HepG2 (cell line): ENCODE measurements around the gene IAH1. TPM values are rescaled to one million over a fixed set of nuclear protein-coding genes. Genes with fewer than 3 reads are reported as not detected.

ENCODE experiments used
- ATAC-seq: fragments of 200-7000 bp; cut with Tn5 transposase; 3 replicates; pipeline ENCODE4 v1.9.1; 2020; ENCODE audit warnings: mild to moderate bottlenecking, moderate library complexity
- BruUV-seq: library from RNA; stranded (reverse); fragments of 400-500 nt; replicated peaks from 2 replicates; lab custom pipeline; 2021; lab: Mats Ljungman, UMichigan
- CTCF ChIA-PET: fragments of 300-600 bp; formaldehyde crosslinking; extraction: SDS; loops from one replicate; lab custom pipeline; 2021; ENCODE audit warnings: low total read pairs, inconsistent platforms, low intra/inter-chr PET ratio; lab: Yijun Ruan, JAX
- POLR2A ChIA-PET: fragments of 350-600 bp; sonication (Branson Sonifier 250); formaldehyde crosslinking; loops from one replicate; lab custom pipeline; 2020; ENCODE audit warnings: antibody characterized with exemption, inconsistent platforms; lab: Yijun Ruan, JAX
- DNase-seq: peaks from one replicate; pipeline ENCODE4 v3.0.0-alpha.2; 2015; ENCODE audit warnings: low spot score
- FAIRE-seq: peaks from 3 replicates; lab custom pipeline; 2011; peaks lifted over from hg19 to GRCh38; lab: Jason Lieb, UNC
- H2AFZ ChIP-seq: one replicate; pipeline ENCODE4 v1.6.1; 2011; ENCODE audit warnings: low read length, inconsistent platforms
- H3K27ac ChIP-seq: fragments of 300-600 bp; 3 replicates; pipeline ENCODE4 v1.8.0; 2011; ENCODE audit warnings: mixed run types, mild to moderate bottlenecking, mixed read lengths, low read length, inconsistent platforms; ENCODE audit not compliant: insufficient read depth; ENCODE audit errors: extremely low read length
- H3K27me3 ChIP-seq, 2 experiments: fragments of 200-600 bp in 1 of 2; 2 replicates in 1 of 2; 3 replicates in 1 of 2; pipeline versions ENCODE4 v1.6.0 to v1.8.0; 2011; ENCODE audit warnings: low read length in 2 of 2, mild to moderate bottlenecking in 2 of 2, moderate library complexity in 2 of 2, inconsistent platforms in 1 of 2; ENCODE audit not compliant: insufficient read depth in 2 of 2, control insufficient read depth in 1 of 2
- H3K36me3 ChIP-seq, 2 experiments: fragments of 200-600 bp in 1 of 2; replicated peaks in 1 of 2; 2 replicates in 1 of 2; 3 replicates in 1 of 2; pipeline versions ENCODE4 v1.5.1 to v1.8.0; 2011; ENCODE audit warnings: low read length in 2 of 2, inconsistent platforms in 1 of 2; ENCODE audit not compliant: insufficient read depth in 2 of 2, control insufficient read depth in 1 of 2
- H3K4me1 ChIP-seq: 2 replicates; pipeline ENCODE4 v1.5.1; 2012; ENCODE audit warnings: low read length, inconsistent platforms; ENCODE audit not compliant: insufficient read depth
- H3K4me2 ChIP-seq: 2 replicates; pipeline ENCODE4 v1.6.0; 2011; ENCODE audit warnings: low read depth, low read length, inconsistent platforms
- H3K4me3 ChIP-seq, 3 experiments: fragments of 200-600 bp in 1 of 3; sonication (generic), shearing (Covaris generic) in 1 of 3; replicated peaks in 1 of 3; 2 replicates each; pipeline ENCODE4 v1.5.1; 2011 to 2016; ENCODE audit warnings: low read length in 3 of 3, inconsistent platforms in 2 of 3, low read depth in 2 of 3, mild to moderate bottlenecking in 2 of 3, control low read depth in 1 of 3, mixed read lengths in 1 of 3; ENCODE audit not compliant: insufficient read depth in 1 of 3
- H3K79me2 ChIP-seq: one replicate; pipeline ENCODE4 v1.6.1; 2011; ENCODE audit warnings: low read length, inconsistent platforms; ENCODE audit not compliant: insufficient read depth
- H3K9ac ChIP-seq: 2 replicates; pipeline ENCODE4 v1.6.0; 2011; ENCODE audit warnings: mild to moderate bottlenecking, low read depth, low read length, inconsistent platforms; ENCODE audit not compliant: insufficient read depth
- H3K9me3 ChIP-seq: 2 replicates; pipeline ENCODE4 v1.5.1; 2012; ENCODE audit warnings: mild to moderate bottlenecking, low read length
- H4K20me1 ChIP-seq: 2 replicates; pipeline ENCODE4 v1.6.0; 2011; ENCODE audit warnings: inconsistent platforms, mild to moderate bottlenecking, low read length, moderate library complexity; ENCODE audit not compliant: insufficient read depth
- AHR ChIP-seq: IDR thresholded peaks from 2 replicates; pipeline ENCODE4 v1.6.1; 2018; ENCODE audit warnings: missing genetic modification reagents, missing compliant biosample characterization
- ATF1 ChIP-seq: IDR thresholded peaks from 2 replicates; pipeline ENCODE4 v1.6.1; 2016; ENCODE audit warnings: mild to moderate bottlenecking, control low read depth
- CHCHD3 ChIP-seq: sonication (generic); formaldehyde crosslinking; IDR thresholded peaks from 2 replicates; pipeline ENCODE4 v1.8.0; 2022; ENCODE audit warnings: mild to moderate bottlenecking, missing genetic modification reagents, moderate library complexity
- E2F5 ChIP-seq: sonication (generic); formaldehyde crosslinking; conservative IDR thresholded peaks from 2 replicates; pipeline ENCODE4 v1.4.0; 2020; ENCODE audit warnings: missing genetic modification reagents
- ELF1 ChIP-seq: sonication (generic); formaldehyde crosslinking; IDR thresholded peaks from 2 replicates; pipeline ENCODE4 v1.4.0; 2020; ENCODE audit warnings: missing genetic modification reagents
- GABPA ChIP-seq, 2 experiments: IDR thresholded peaks; 2 replicates each; pipeline ENCODE4 v1.6.1; 2011 to 2016; ENCODE audit warnings: low read depth in 2 of 2, low read length in 1 of 2, missing biosample characterization in 1 of 2, missing genetic modification characterization in 1 of 2
- GLMP ChIP-seq: sonication (generic); formaldehyde crosslinking; IDR thresholded peaks from 2 replicates; pipeline ENCODE4 v1.9.0; 2021; ENCODE audit warnings: missing genetic modification reagents, mild to moderate bottlenecking, borderline replicate concordance
- JARID2 ChIP-seq: sonication (generic); formaldehyde crosslinking; IDR thresholded peaks from 2 replicates; pipeline ENCODE4 v1.8.1; 2023; ENCODE audit warnings: missing genetic modification reagents, inconsistent platforms; ENCODE audit not compliant: insufficient replicate concordance
- NR2C2 ChIP-seq: sonication (generic); formaldehyde crosslinking; IDR thresholded peaks from 2 replicates; pipeline ENCODE4 v1.4.0; 2020; ENCODE audit warnings: missing genetic modification reagents, mild to moderate bottlenecking, moderate library complexity, borderline replicate concordance
- NR2F6 ChIP-seq, 2 experiments: IDR thresholded peaks; 2 replicates each; pipeline ENCODE4 v1.6.1; 2016; ENCODE audit warnings: antibody characterized with exemption in 1 of 2, mild to moderate bottlenecking in 1 of 2
- PBX2 ChIP-seq: IDR thresholded peaks from 2 replicates; pipeline ENCODE4 v1.6.1; 2016; ENCODE audit warnings: control low read depth
- REPIN1 ChIP-seq: sonication (generic); formaldehyde crosslinking; IDR thresholded peaks from 2 replicates; pipeline ENCODE4 v1.8.0; 2022; ENCODE audit warnings: missing genetic modification reagents, low read depth, mild to moderate bottlenecking, borderline replicate concordance
- SAFB2 ChIP-seq: sonication (generic); formaldehyde crosslinking; IDR thresholded peaks from 2 replicates; pipeline ENCODE4 v1.5.1; 2020; ENCODE audit warnings: missing genetic modification reagents, low read depth, mild to moderate bottlenecking, borderline replicate concordance
- U2AF2 ChIP-seq: fragments of 200-400 bp; formaldehyde crosslinking; IDR thresholded peaks from 2 replicates; pipeline ENCODE4 v1.6.1; 2017; ENCODE audit warnings: low read depth, mild to moderate bottlenecking, low read length
- ZBTB7B ChIP-seq: sonication (generic); formaldehyde crosslinking; IDR thresholded peaks from 2 replicates; pipeline ENCODE4 v1.4.0; 2020; ENCODE audit warnings: missing genetic modification reagents
- ZNF546 ChIP-seq: sonication (generic); formaldehyde crosslinking; conservative IDR thresholded peaks from 2 replicates; pipeline ENCODE4 v1.8.1; 2023; ENCODE audit warnings: mild to moderate bottlenecking, missing genetic modification reagents
- WGBS: methylation state at CpG from one replicate; pipeline ENCODE4 v1.1.6; 2017; ENCODE audit warnings: low lambda C conversion rate; 5-methylcytosine and 5-hydroxymethylcytosine counted together
- in situ Hi-C: cut with HindIII; loops from 2 replicates; pipeline ENCODE4 v1.10.0; 2017; ENCODE audit warnings: low pct_unique_long_range_greater_than_20kb; ENCODE audit not compliant: extremely low pct_ligation_motif_present
- intact Hi-C: fragments of 100-400 bp; cut with micrococcal nuclease; formaldehyde crosslinking; loops from one replicate; pipeline ENCODE4 v1.10.0; 2022; ENCODE audit not compliant: unreplicated experiment
- polyA plus RNA-seq, 8 experiments: library from polyadenylated mRNA; depleted of rRNA in 3 of 8; stranded (reverse) in 7 of 8; unstranded in 1 of 8; fragments of >200 nt; fragmentation: Illumina TruSeq in 4 of 8; extraction: Trizol in 4 of 8; gene quantifications; 2 replicates each; pipeline versions ENCODE4 v1.2.1 to v1.2.3, GENCODE V29; 2011 to 2016; ENCODE audit warnings: low read depth in 4 of 8, missing spikeins in 1 of 8, mixed read lengths in 1 of 8; ENCODE audit not compliant: insufficient read depth in 1 of 8
- total RNA-seq, 5 experiments: library from RNA; depleted of rRNA; stranded (reverse); fragments of >200 nt; fragmentation: Illumina TruSeq; extraction: Trizol; gene quantifications; 2 replicates each; pipeline ENCODE4 v1.2.3, GENCODE V29; 2016; ENCODE audit warnings: low read depth in 1 of 5
- TF ChIP-seq, protein P1 (sequence below): sonication (generic); formaldehyde crosslinking; IDR thresholded peaks from 2 replicates; pipeline ENCODE4 v1.8.1; 2023; ENCODE audit warnings: mild to moderate bottlenecking, missing genetic modification reagents

Gene IAH1
- total and polyA plus RNA-seq, 2 of the 13 experiments (the other 11 are each of a cell fraction or from before 2014, with no cell fraction given), result 43.6 to 44.4 TPM

- TF ChIP-seq E2F5 (CRISPR knock-in tag), result no peak
Measured at GRCh38 chr2:9497017-9497416, 22.7 kb downstream of the IAH1 start (continued).

DNA sequence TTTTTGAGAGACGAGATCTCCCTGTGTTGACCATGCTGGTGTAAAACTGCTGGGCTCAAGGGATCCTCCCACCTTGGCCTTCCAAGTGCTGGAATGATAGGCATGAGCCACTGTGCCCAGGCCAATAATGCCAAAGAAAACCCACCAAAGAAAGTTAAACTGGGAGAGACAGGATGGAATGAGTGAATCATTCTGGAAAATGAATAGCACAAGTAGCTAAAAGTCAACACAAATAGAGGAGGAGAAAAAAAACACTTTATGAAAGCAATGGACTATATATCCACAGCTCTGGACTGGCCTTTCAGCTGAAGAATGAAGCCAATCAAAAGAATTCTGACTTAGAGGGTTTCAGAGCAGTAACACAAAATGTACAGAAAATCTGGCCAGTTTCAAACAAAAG lies 23.9 kb downstream of the IAH1 start:
- POLR2A ChIA-PET, result interaction anchor here (1.4 kb wide), 1 partner anchor 133 kb away, joined by 3 read pairs; the partner anchor contains the start of gene YWHAQ
- H3K4me1 ChIP-seq, result no peaks in the 10 kb centered on the region
- CTCF ChIA-PET, result no interaction called here
- DNase-seq (no peak), ATAC-seq (no peak), FAIRE-seq (no peak)
- H3K4me2 ChIP-seq, result no peak overlapping the region
- intact Hi-C loops (no loop called here), in situ Hi-C loops (no loop called here)
- no peaks in the 10 kb centered on the region for H3K79me2 ChIP-seq
- H3K9me3 ChIP-seq, result no peaks in the 10 kb centered on the region
- H3K9ac ChIP-seq, result no peak overlapping the region
- WGBS, result 92% methylated on average over 1 of the region's 1 CpG
- no TSS peak for BruUV-seq
- H3K4me3 ChIP-seq, result no peak overlapping the region
- TF ChIP-seq NR2C2 (CRISPR knock-in tag), result no peak
- TF ChIP-seq CHCHD3, result no peak
- TF ChIP-seq SAFB2 (CRISPR knock-in tag), result no peak
- no peak for TF ChIP-seq GABPA (IDR thresholded peaks at IDR 0.05; ENCODE audit: low read depth, low read length)
- no peak for TF ChIP-seq GABPA (CRISPR knock-in tag; IDR thresholded peaks at IDR 0.05; ENCODE audit: low read depth)
- TF ChIP-seq, protein P1, sequence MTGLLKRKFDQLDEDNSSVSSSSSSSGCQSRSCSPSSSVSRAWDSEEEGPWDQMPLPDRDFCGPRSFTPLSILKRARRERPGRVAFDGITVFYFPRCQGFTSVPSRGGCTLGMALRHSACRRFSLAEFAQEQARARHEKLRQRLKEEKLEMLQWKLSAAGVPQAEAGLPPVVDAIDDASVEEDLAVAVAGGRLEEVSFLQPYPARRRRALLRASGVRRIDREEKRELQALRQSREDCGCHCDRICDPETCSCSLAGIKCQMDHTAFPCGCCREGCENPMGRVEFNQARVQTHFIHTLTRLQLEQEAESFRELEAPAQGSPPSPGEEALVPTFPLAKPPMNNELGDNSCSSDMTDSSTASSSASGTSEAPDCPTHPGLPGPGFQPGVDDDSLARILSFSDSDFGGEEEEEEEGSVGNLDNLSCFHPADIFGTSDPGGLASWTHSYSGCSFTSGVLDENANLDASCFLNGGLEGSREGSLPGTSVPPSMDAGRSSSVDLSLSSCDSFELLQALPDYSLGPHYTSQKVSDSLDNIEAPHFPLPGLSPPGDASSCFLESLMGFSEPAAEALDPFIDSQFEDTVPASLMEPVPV, result no peak
- TF ChIP-seq AHR (CRISPR knock-in tag), result no peak
- TF ChIP-seq REPIN1 (CRISPR knock-in tag), result no peak
- TF ChIP-seq U2AF2, result no peak
- TF ChIP-seq NR2F6 (IDR thresholded peaks at IDR 0.05), result no peak
- no peak for TF ChIP-seq NR2F6 (CRISPR knock-in tag; IDR thresholded peaks at IDR 0.05)
- TF ChIP-seq PBX2 (CRISPR knock-in tag), result no peak
- TF ChIP-seq GLMP (CRISPR knock-in tag), result no peak
- no peak for TF ChIP-seq JARID2 (CRISPR knock-in tag)
- no peak for TF ChIP-seq ATF1
- TF ChIP-seq ZNF546, result no peak
- no peak for TF ChIP-seq ELF1 (CRISPR knock-in tag)
- no peak for TF ChIP-seq ZBTB7B (CRISPR knock-in tag)
- H3K27me3 ChIP-seq, result no peaks in the 10 kb centered on the region
- no peaks in the 10 kb centered on the region for H4K20me1 ChIP-seq
- H3K27ac ChIP-seq, result no peak overlapping the region
- H3K36me3 ChIP-seq, result peaks cover 28 to 59% of the 10 kb centered on the region in 2 experiments
- no peak overlapping the region for H2AFZ ChIP-seq
